Frontal cortex (tissue), 1 donor: ENCODE data around the gene KCNN3. TPM values are rescaled to one million over a fixed set of nuclear protein-coding genes. Genes with fewer than 3 reads are reported as not detected.

ENCODE experiments used
- total RNA-seq: library from RNA; depleted of rRNA; stranded (reverse); fragments of >200 nt; gene quantifications from one replicate; pipeline ENCODE4 v1.2.3, GENCODE V29; 2014

Gene KCNN3
- total RNA-seq, 1 donor from 2014 or later: 2.4 TPM

Other genes starting within 250 kb of the KCNN3 start
- gene PMVK, start 66.4 kb upstream of the KCNN3 start, total RNA-seq: 10.2 TPM
- gene PBXIP1, start 85.8 kb upstream of the KCNN3 start, total RNA-seq: 15.1 TPM
- 9.4 TPM for gene PYGO2, start 91.5 kb upstream of the KCNN3 start, total RNA-seq
- 6.9 TPM for gene SHC1, start 100.5 kb upstream of the KCNN3 start, total RNA-seq
- 12.6 TPM for gene CKS1B, start 104.4 kb upstream of the KCNN3 start, total RNA-seq
- 17.9 TPM for gene FLAD1, start 113.1 kb upstream of the KCNN3 start, total RNA-seq
- 1.2 TPM for gene LENEP, start 123.3 kb upstream of the KCNN3 start, total RNA-seq
- gene ZBTB7B, start 132.5 kb upstream of the KCNN3 start, total RNA-seq: 0.82 TPM
- gene DCST2, start 163.5 kb upstream of the KCNN3 start, total RNA-seq: under 0.01 TPM
- not detected for gene DCST1, start 163.5 kb upstream of the KCNN3 start, total RNA-seq
- 11.8 TPM for gene ADAM15, start 181.0 kb upstream of the KCNN3 start, total RNA-seq
- 0.82 TPM for gene EFNA4, start 193.5 kb upstream of the KCNN3 start, total RNA-seq
- gene EFNA3, start 208.6 kb upstream of the KCNN3 start, total RNA-seq: 9.8 TPM